HFF-Myc (cell line): ENCODE measurements around the gene RNF167.

Source experiments
- DNase-seq: peaks from one replicate; pipeline ENCODE4 v3.0.0-alpha.2; 2011; ENCODE audit warnings: low read depth; ENCODE audit errors: extremely low read depth
- H3K4me3 ChIP-seq: replicated peaks from 2 replicates; pipeline ENCODE4 v1.5.1; 2011; ENCODE audit warnings: low read depth, mild to moderate bottlenecking, control low read depth, low read length
- CTCF ChIP-seq: IDR thresholded peaks from 2 replicates; pipeline ENCODE4 v1.5.1; 2012; ENCODE audit warnings: mild to moderate bottlenecking, low read depth, low read length, control low read depth; ENCODE audit errors: missing control alignments

The RNF167 gene

DNA sequence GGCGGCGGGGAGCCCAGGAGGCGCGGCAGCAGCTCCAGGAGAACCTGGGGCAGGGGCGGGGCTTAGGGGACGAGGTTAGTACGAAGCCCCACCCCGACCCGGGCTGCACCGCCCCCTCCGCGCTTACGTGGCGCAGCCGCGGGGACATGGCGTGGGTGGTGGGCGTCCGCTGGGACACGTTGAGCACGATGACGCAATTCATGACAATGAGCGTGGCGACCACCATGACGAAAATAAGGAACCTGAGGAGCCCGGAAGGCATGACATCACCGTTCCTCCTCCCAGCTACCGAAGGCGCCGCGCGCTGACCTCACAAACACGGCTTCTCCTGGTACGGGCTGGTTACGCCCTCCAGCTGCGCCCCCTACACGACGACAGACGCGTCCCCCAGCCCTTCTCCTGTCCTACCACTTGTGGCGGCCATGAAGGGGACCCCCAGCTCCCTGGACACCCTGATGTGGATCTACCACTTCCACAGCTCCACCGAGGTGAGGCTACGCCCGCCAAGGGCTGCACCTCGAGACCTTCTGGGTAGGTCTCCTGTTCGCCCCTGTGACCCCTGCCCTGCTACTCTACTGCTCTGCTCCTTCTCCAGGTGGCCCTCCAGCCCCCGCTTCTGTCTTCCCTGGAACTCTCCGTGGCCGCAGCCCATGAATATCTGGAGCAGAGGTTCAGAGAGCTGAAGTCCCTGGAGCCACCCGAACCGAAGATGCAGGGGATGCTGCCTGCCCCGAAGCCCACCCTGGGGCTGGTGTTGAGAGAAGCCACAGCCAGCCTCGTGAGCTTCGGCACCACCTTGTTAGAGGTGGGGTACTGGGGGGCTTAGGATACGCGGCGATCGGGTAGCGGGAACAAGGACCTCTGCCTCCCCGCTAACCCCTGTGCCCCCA is 40.5 kb upstream of the RNF167 start, which contains the start of gene C17orf107:
Gene C17orf107, plus strand, starts transcription at position 196 of the 890 bp plus-strand sequence. Its CDS starts 227 bp downstream, at position 423.
- peak within 1 kb of the TSS; percentile 19 for H3K4me3 ChIP-seq
- peak; percentile 51 for DNase-seq
- no peak for TF ChIP-seq CTCF

DNA sequence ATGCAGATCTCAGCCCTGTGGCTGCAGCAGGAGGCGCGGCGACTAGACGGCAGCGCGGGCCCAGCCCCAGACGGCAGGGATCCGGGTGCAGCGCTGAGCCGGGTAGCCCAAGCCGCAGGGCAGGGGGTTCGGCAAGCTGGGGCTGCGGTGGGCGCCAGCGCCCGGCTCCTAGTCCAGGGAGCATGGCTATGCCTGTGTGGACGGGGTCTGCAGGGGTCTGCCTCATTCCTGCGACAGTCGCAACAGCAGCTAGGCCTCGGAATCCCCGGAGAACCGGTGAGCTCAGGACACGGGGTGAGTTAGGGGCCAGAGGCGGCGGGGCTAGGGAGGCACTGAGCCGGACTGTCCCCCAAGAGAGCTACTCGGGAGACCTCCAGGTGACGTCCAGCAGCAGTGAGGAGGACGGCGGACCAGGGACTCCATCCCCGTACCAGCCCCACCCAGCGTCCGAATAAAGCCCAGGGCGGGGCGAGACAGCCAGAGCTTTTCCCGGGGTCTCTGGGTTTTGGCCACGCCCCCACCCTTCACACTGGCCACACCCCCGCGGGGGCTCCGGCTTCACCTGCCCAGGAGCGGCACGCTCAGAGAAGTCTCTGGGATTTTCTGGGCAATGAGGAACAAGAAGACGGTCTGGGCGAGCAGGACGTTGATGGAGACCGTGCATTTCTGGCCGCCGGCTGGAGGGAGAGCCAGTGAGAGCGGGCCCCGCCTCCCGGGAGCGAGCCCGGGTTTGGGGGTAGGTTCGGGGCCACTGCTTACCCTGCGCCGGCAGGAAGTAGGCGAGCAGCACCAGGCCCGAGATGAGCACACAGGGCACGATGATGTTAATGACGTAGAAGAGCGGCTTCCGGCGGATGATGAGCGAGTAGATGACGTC is 39.6 kb upstream of the RNF167 start:
- no peak overlapping the region for H3K4me3 ChIP-seq
- TF ChIP-seq CTCF = no peak
- no peak for DNase-seq

DNA sequence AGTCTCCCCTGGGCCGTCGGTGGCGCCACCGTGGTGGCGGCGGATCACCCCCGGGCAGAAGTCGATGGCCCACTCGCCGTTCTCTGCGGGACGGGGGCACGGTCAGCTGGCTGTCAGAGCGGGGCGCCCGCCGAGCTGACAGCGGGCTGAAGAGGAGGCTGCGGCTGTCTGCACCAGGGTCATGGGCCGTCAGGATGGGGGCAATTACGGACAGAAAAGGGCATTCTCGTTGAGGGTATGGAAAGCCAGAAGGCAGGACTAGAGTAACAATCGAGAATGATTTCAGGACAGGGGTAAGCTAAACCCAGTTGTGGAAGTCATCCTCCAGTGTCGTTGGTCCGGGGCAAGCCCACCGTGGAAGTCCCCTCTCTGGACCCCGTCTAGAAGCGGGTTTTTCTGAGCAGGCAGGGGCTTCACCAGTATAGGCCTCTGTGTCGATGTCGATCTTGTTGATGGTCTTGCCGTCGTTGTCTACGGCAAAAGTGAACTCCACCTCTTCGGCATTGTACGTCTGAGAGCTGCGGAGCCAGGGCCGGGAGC is 38.9 kb upstream of the RNF167 start:
- H3K4me3 ChIP-seq = no peak overlapping the region
- DNase-seq = no peak
- TF ChIP-seq CTCF = no peak

DNA sequence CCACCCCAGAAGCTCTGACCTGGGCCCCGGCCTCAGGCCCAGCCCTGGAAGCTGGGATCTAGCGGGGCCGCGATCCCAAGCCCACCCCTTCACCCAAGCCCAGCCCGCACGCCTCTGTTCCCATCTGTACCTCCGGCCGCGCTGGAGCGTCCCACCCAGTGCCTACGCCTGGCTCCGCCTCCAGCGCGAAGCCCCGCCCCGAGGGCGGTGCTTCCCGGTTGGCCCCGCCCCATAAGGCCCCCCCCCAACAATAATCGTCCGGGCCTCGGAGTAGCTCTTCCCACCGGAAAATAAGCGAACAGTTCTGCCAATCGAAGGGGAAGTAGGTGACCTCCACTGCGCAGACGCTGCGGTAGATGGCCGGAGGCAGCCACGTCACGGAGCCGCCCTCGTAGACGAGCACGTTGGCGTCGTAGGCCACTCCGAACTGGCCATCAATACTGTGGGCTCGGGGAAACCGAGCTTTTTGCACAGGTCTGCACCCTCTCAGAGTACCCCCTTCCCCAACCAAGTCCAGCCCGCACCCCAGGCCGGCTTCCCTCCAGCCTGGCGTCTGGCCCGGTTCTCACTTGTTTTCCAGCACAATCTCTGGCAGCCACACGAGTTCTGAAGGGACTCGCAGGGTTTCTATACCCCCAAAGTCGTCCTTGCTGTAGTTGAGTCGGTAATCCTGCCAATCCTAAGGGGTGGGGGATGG is 38.3 kb upstream of the RNF167 start:
- no peak for TF ChIP-seq CTCF
- no peak overlapping the region for H3K4me3 ChIP-seq
- no peak for DNase-seq

GRCh38 chr17:4902540-4902939 is 37.5 kb upstream of the RNF167 start:
- no peak for DNase-seq

More at GRCh38 chr17:4902540-4902939, 37.5 kb upstream of the RNF167 start:
- no peak for TF ChIP-seq CTCF
- no peak overlapping the region for H3K4me3 ChIP-seq
